ENCODE data around the gene RPL14. TPM values are rescaled to one million over a fixed set of nuclear protein-coding genes. Genes with fewer than 3 reads are reported as not detected.

RPL14 gene
- total and polyA plus RNA-seq, 2 of the 13 experiments (the other 11 are each of a cell fraction or from before 2014, with no cell fraction given): 502 to 1,291 TPM

- TF ChIP-seq MIER2 (CRISPR knock-in tag; IDR thresholded peaks at IDR 0.05) (no peak), ZNF646 (CRISPR knock-in tag; IDR thresholded peaks at IDR 0.05) (no peak), PRMT3 (CRISPR knock-in tag; IDR thresholded peaks at IDR 0.05; ENCODE audit: borderline replicate concordance, low read depth) (no peak), ZNF333 (CRISPR knock-in tag; IDR thresholded peaks at IDR 0.05; ENCODE audit: borderline replicate concordance) (no peak), ZNF260 (CRISPR knock-in tag; IDR thresholded peaks at IDR 0.05; ENCODE audit: borderline replicate concordance, low read depth) (no peak), ELF4 (CRISPR knock-in tag; IDR thresholded peaks at IDR 0.05; ENCODE audit: borderline replicate concordance) (no peak), GATAD2A (CRISPR knock-in tag; IDR thresholded peaks at IDR 0.05) (peak; percentile 32; the same call in 1 of the 2 replicates), ZNF331 (CRISPR knock-in tag; IDR thresholded peaks at IDR 0.05) (peak; percentile 69; the same call in 1 of the 2 replicates), ZSCAN31 (CRISPR knock-in tag; IDR thresholded peaks at IDR 0.05; ENCODE audit: low read depth) (no peak), ZNF557 (CRISPR knock-in tag; IDR thresholded peaks at IDR 0.05) (no peak), PRDM10 (CRISPR knock-in tag; IDR thresholded peaks at IDR 0.05; ENCODE audit: low read depth) (no peak; the same call in 1 of the 2 replicates), ZNF839 (CRISPR knock-in tag; IDR thresholded peaks at IDR 0.05; ENCODE audit: borderline replicate concordance) (no peak), ARID2 (CRISPR knock-in tag; IDR thresholded peaks at IDR 0.05; ENCODE audit: borderline replicate concordance) (no peak), TFDP2 (CRISPR knock-in tag; IDR thresholded peaks at IDR 0.05) (no peak; the same call in 1 of the 2 replicates), ZBTB26 (CRISPR knock-in tag; IDR thresholded peaks at IDR 0.05; ENCODE audit: borderline replicate concordance) (no peak), FOXA3 (CRISPR knock-in tag; IDR thresholded peaks at IDR 0.05) (peak; percentile 48)
Observed at GRCh38 chr3:40452876-40453730, 4.0 kb upstream of the RPL14 start (continued).
